Measurements from ENCODE around the gene LRP1B.
"Not testable (repeated sequence)": the region's sequence is repeated elsewhere in the genome, so short reads cannot be mapped to it uniquely, and the experiment has no call there.

LRP1B gene

DNA sequence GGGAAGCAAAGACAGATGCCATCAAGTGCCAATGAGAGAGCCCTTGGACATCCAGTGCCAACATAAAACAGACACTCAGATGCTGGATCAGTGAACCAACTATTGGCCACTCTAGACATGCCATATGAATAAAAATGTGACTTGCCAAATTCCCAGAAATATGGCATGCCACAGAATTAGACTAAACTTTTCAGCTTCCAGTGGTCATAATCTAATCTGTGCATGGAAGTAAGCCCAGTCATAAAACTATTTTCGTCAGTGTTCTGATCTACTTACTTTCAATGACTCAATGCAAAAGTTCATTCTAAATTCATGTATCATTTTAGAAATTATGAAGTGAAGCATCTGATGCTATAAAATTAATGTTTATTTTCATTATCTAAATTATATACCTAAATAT, 1844.4 kb downstream of the LRP1B start (continued):
- TF ChIP-seq, protein P1, sequence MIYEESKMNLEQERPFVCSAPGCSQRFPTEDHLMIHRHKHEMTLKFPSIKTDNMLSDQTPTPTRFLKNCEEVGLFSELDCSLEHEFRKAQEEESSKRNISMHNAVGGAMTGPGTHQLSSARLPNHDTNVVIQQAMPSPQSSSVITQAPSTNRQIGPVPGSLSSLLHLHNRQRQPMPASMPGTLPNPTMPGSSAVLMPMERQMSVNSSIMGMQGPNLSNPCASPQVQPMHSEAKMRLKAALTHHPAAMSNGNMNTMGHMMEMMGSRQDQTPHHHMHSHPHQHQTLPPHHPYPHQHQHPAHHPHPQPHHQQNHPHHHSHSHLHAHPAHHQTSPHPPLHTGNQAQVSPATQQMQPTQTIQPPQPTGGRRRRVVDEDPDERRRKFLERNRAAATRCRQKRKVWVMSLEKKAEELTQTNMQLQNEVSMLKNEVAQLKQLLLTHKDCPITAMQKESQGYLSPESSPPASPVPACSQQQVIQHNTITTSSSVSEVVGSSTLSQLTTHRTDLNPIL (CRISPR knock-in tag; IDR thresholded peaks at IDR 0.05; ENCODE audit: low read depth): peak; percentile 65

DNA sequence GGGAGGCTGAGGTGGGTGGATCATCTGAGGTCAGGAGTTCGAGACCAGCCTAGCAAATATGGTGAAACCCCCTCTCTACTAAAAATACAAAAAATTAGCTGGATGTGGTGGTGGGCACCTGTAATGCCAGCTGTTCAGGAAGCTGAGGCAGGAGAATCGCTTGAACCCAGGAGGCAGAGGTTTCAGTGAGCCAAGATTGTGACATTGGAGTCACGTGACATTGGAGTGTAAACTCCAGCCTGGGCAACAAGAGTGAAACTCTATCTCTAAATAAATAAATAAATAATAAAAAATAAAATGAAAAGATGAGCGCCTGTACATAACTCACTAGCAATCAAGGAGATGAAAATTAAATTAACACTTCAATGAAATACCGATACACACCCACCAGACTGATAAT, 1853.5 kb downstream of the LRP1B start:
- ATAC-seq: not testable (repeated sequence)

DNA sequence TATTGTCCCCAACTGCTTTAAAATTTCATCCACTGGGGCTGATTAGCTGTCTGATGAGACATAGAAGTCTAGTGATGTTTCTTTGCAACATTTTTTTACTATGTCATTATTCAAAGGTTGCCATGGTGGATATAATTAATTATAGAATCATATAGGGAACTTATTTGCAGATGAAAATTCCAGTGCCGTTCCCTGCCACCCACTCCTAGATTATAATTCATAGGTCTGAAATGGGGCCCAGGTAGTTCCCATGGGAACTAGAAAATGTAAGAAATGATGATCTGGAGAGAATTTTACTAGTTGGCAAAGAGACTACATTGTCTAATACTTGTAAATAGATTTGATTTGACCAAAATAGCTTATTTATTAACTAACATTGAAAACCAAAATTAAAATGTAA, 1854.2 kb downstream of the LRP1B start:
- TF ChIP-seq TCF4 (CRISPR knock-in tag; IDR thresholded peaks at IDR 0.05; ENCODE audit: borderline replicate concordance): no peak
- TF ChIP-seq, protein P2, sequence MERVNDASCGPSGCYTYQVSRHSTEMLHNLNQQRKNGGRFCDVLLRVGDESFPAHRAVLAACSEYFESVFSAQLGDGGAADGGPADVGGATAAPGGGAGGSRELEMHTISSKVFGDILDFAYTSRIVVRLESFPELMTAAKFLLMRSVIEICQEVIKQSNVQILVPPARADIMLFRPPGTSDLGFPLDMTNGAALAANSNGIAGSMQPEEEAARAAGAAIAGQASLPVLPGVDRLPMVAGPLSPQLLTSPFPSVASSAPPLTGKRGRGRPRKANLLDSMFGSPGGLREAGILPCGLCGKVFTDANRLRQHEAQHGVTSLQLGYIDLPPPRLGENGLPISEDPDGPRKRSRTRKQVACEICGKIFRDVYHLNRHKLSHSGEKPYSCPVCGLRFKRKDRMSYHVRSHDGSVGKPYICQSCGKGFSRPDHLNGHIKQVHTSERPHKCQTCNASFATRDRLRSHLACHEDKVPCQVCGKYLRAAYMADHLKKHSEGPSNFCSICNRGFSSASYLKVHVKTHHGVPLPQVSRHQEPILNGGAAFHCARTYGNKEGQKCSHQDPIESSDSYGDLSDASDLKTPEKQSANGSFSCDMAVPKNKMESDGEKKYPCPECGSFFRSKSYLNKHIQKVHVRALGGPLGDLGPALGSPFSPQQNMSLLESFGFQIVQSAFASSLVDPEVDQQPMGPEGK (CRISPR knock-in tag; IDR thresholded peaks at IDR 0.05; ENCODE audit: borderline replicate concordance): no peak
- no peak for TF ChIP-seq CSDC2 (CRISPR knock-in tag; IDR thresholded peaks at IDR 0.05)
- no peak for TF ChIP-seq ARNTL (CRISPR knock-in tag; IDR thresholded peaks at IDR 0.05; ENCODE audit: borderline replicate concordance, low read depth)
- no peak for TF ChIP-seq ZNF8 (CRISPR knock-in tag; IDR thresholded peaks at IDR 0.05)
- TF ChIP-seq ISL1 (CRISPR knock-in tag; IDR thresholded peaks at IDR 0.05): no peak
- TF ChIP-seq, protein P1 (CRISPR knock-in tag; IDR thresholded peaks at IDR 0.05; ENCODE audit: low read depth): no peak
- TF ChIP-seq GLIS3 (CRISPR knock-in tag; IDR thresholded peaks at IDR 0.05): no peak
- no peak for TF ChIP-seq RARB (CRISPR knock-in tag; IDR thresholded peaks at IDR 0.05)
- no peak for TF ChIP-seq TOX (CRISPR knock-in tag; IDR thresholded peaks at IDR 0.05; ENCODE audit: borderline replicate concordance)
- no peak for TF ChIP-seq BACH2 (CRISPR knock-in tag; IDR thresholded peaks at IDR 0.05; ENCODE audit: borderline replicate concordance)
- TF ChIP-seq ZNF565 (CRISPR knock-in tag; conservative IDR thresholded peaks at IDR 0.05; ENCODE audit: low read depth): no peak
- no peak for TF ChIP-seq ZC3H10 (CRISPR knock-in tag; IDR thresholded peaks at IDR 0.05)
- TF ChIP-seq ZNF70 (CRISPR knock-in tag; IDR thresholded peaks at IDR 0.05): no peak
- TF ChIP-seq, protein P3, sequence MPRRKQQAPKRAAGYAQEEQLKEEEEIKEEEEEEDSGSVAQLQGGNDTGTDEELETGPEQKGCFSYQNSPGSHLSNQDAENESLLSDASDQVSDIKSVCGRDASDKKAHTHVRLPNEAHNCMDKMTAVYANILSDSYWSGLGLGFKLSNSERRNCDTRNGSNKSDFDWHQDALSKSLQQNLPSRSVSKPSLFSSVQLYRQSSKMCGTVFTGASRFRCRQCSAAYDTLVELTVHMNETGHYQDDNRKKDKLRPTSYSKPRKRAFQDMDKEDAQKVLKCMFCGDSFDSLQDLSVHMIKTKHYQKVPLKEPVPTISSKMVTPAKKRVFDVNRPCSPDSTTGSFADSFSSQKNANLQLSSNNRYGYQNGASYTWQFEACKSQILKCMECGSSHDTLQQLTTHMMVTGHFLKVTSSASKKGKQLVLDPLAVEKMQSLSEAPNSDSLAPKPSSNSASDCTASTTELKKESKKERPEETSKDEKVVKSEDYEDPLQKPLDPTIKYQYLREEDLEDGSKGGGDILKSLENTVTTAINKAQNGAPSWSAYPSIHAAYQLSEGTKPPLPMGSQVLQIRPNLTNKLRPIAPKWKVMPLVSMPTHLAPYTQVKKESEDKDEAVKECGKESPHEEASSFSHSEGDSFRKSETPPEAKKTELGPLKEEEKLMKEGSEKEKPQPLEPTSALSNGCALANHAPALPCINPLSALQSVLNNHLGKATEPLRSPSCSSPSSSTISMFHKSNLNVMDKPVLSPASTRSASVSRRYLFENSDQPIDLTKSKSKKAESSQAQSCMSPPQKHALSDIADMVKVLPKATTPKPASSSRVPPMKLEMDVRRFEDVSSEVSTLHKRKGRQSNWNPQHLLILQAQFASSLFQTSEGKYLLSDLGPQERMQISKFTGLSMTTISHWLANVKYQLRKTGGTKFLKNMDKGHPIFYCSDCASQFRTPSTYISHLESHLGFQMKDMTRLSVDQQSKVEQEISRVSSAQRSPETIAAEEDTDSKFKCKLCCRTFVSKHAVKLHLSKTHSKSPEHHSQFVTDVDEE (CRISPR knock-in tag; IDR thresholded peaks at IDR 0.05): no peak
- TF ChIP-seq ZFP3 (CRISPR knock-in tag; IDR thresholded peaks at IDR 0.05): no peak
- no peak for ATAC-seq

DNA sequence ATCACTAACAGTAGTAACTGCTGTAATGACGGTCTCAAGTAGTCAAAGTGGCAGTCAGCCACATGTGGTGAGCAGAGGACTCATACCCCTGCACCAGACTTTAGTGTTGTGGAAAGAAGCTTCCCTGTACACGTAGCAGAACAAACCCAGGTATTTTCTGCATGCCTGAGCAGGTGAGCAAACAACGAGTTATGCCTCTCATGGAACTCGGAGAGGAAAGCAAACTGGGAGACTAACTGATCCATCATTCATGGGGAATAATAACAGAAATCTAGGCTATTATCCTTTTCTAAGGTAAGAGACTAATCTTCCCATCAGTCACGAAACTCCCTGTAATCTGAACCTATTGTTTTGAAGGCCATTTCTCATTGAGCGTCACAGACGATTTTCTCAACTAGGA, 1855.4 kb downstream of the LRP1B start:
- ATAC-seq: no peak

More for the DNA sequence above, 1855.4 kb downstream of the LRP1B start:
- no peak for TF ChIP-seq CSDC2 (CRISPR knock-in tag; IDR thresholded peaks at IDR 0.05)
- TF ChIP-seq GLIS3 (CRISPR knock-in tag; IDR thresholded peaks at IDR 0.05): no peak
- TF ChIP-seq ZFP3 (CRISPR knock-in tag; IDR thresholded peaks at IDR 0.05): no peak
- TF ChIP-seq, protein P3 (CRISPR knock-in tag; IDR thresholded peaks at IDR 0.05): no peak
- TF ChIP-seq RARB (CRISPR knock-in tag; IDR thresholded peaks at IDR 0.05): no peak
- TF ChIP-seq TCF4 (CRISPR knock-in tag; IDR thresholded peaks at IDR 0.05; ENCODE audit: borderline replicate concordance): no peak
- TF ChIP-seq, protein P4, sequence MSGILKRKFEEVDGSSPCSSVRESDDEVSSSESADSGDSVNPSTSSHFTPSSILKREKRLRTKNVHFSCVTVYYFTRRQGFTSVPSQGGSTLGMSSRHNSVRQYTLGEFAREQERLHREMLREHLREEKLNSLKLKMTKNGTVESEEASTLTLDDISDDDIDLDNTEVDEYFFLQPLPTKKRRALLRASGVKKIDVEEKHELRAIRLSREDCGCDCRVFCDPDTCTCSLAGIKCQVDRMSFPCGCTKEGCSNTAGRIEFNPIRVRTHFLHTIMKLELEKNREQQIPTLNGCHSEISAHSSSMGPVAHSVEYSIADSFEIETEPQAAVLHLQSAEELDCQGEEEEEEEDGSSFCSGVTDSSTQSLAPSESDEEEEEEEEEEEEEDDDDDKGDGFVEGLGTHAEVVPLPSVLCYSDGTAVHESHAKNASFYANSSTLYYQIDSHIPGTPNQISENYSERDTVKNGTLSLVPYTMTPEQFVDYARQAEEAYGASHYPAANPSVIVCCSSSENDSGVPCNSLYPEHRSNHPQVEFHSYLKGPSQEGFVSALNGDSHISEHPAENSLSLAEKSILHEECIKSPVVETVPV (CRISPR knock-in tag; IDR thresholded peaks at IDR 0.05): no peak
- no peak for TF ChIP-seq PPARA (CRISPR knock-in tag; IDR thresholded peaks at IDR 0.05; ENCODE audit: borderline replicate concordance)
- no peak for TF ChIP-seq SNAI2 (CRISPR knock-in tag; IDR thresholded peaks at IDR 0.05)
- TF ChIP-seq, protein P2 (CRISPR knock-in tag; IDR thresholded peaks at IDR 0.05; ENCODE audit: borderline replicate concordance): no peak

Data from SK-N-SH treated with all-trans-retinoic acid at 6 μM for 48 hours (cell line).